GM12878 (cell line): Measurements from ENCODE around the gene P3H3. TPM values are rescaled to one million over a fixed set of nuclear protein-coding genes. Genes with fewer than 3 reads are reported as not detected.

Experiments used
- ATAC-seq: fragments of 200-7000 bp; cut with Tn5 transposase; 3 replicates; pipeline ENCODE4 v1.9.1; 2020; ENCODE audit warnings: mild to moderate bottlenecking, moderate library complexity
- BruUV-seq: library from RNA; stranded (reverse); fragments of 400-500 nt; replicated peaks from 2 replicates; lab custom pipeline; 2021; lab: Mats Ljungman, UMichigan
- CTCF ChIA-PET: fragments of 300-600 bp; sonication (Branson Sonifier 250); formaldehyde crosslinking; extraction: SDS; loops from one replicate; lab custom pipeline; 2021; ENCODE audit warnings: inconsistent platforms; lab: Yijun Ruan, JAX
- POLR2A ChIA-PET: fragments of 350-600 bp; formaldehyde crosslinking; extraction: SDS; loops from one replicate; lab custom pipeline; 2021; ENCODE audit warnings: inconsistent platforms; lab: Charles Lee
- RAD21 ChIA-PET: fragments of 300-600 bp; sonication (Branson Sonifier 250); formaldehyde crosslinking; loops from one replicate; lab custom pipeline; 2023; ENCODE audit warnings: antibody characterized with exemption; ENCODE audit not compliant: unreplicated experiment; lab: Charles Lee
- SMC1A ChIA-PET: fragments of 300-600 bp; sonication (Branson Sonifier 250); formaldehyde crosslinking; loops from one replicate; lab custom pipeline; 2023; ENCODE audit not compliant: unreplicated experiment, uncharacterized antibody; lab: Charles Lee
- DNase-seq: peaks from one replicate; pipeline ENCODE4 v3.0.0-alpha.2; 2011; ENCODE audit warnings: low read depth, low spot score
- FAIRE-seq: peaks from 3 replicates; lab custom pipeline; 2011; peaks lifted over from hg19 to GRCh38; lab: Jason Lieb, UNC
- H2AFZ ChIP-seq: 2 replicates; pipeline ENCODE4 v1.6.0; 2011; ENCODE audit warnings: low read depth, low read length, control low read depth; ENCODE audit not compliant: control insufficient read depth
- H3K27ac ChIP-seq: 2 replicates; pipeline ENCODE4 v1.5.1; 2011; ENCODE audit warnings: control low read depth; ENCODE audit not compliant: control insufficient read depth, insufficient read depth
- H3K27me3 ChIP-seq, 2 experiments: replicated peaks in 1 of 2; 2 replicates each; pipeline versions ENCODE4 v1.6.0 to v1.6.1; 2011; ENCODE audit warnings: low read length in 1 of 2; ENCODE audit not compliant: control insufficient read depth in 2 of 2, insufficient read depth in 2 of 2
- H3K36me3 ChIP-seq, 2 experiments: 2 replicates each; pipeline ENCODE4 v1.5.1; 2011; ENCODE audit warnings: low read length in 1 of 2; ENCODE audit not compliant: control insufficient read depth in 2 of 2, insufficient read depth in 2 of 2
- H3K4me1 ChIP-seq: 2 replicates; pipeline ENCODE4 v1.6.1; 2011; ENCODE audit warnings: mild to moderate bottlenecking, low read length, moderate library complexity, mixed read lengths; ENCODE audit not compliant: control insufficient read depth, insufficient read depth
- H3K4me2 ChIP-seq: 2 replicates; pipeline ENCODE4 v1.6.0; 2011; ENCODE audit warnings: control low read depth; ENCODE audit not compliant: control insufficient read depth, insufficient read depth
- H3K4me3 ChIP-seq: fragments of 200-600 bp; sonication (generic); 2 replicates; pipeline ENCODE4 v1.5.1; 2016
- H3K79me2 ChIP-seq: 2 replicates; pipeline ENCODE4 v1.6.0; 2011; ENCODE audit warnings: low read length; ENCODE audit not compliant: control insufficient read depth, insufficient read depth
- H3K9ac ChIP-seq: 2 replicates; pipeline ENCODE4 v1.8.0; 2011; ENCODE audit warnings: low read length, control low read depth, mixed read lengths; ENCODE audit not compliant: control insufficient read depth, insufficient read depth
- H3K9me3 ChIP-seq: replicated peaks from 3 replicates; pipeline ENCODE4 v1.5.1; 2011; ENCODE audit warnings: mild to moderate bottlenecking, low read length; ENCODE audit not compliant: control insufficient read depth, insufficient read depth
- H4K20me1 ChIP-seq: 2 replicates; pipeline ENCODE4 v1.6.0; 2011; ENCODE audit not compliant: control insufficient read depth, insufficient read depth
- ATF3 ChIP-seq: IDR thresholded peaks from 2 replicates; pipeline ENCODE4 v1.6.1; 2011; ENCODE audit warnings: low read depth, mild to moderate bottlenecking, low read length, moderate library complexity, borderline replicate concordance; ENCODE audit errors: extremely low read depth
- BHLHE40 ChIP-seq, 2 experiments: fragments of 450-650 bp in 1 of 2; IDR thresholded peaks; 2 replicates each; pipeline ENCODE4 v1.6.1; 2011 to 2017; ENCODE audit warnings: low read depth in 2 of 2, borderline replicate concordance in 1 of 2, improper control_type of control experiment in 1 of 2, low read length in 1 of 2, mild to moderate bottlenecking in 1 of 2
- E2F4 ChIP-seq: IDR thresholded peaks from 2 replicates; pipeline ENCODE4 v1.6.1; 2012; ENCODE audit warnings: low read depth, low read length, improper control_type of control experiment
- ESRRA ChIP-seq: IDR thresholded peaks from 2 replicates; pipeline ENCODE4 v1.6.1; 2012; ENCODE audit warnings: mild to moderate bottlenecking, low read length, improper control_type of control experiment
- MYC ChIP-seq: IDR thresholded peaks from 2 replicates; pipeline ENCODE4 v1.6.1; 2011; ENCODE audit warnings: mild to moderate bottlenecking, low read length, moderate library complexity, inconsistent platforms; ENCODE audit not compliant: insufficient read depth, insufficient replicate concordance, insufficient read length, severe bottlenecking
- RBBP5 ChIP-seq: fragments of 200-600 bp; sonication (generic); conservative IDR thresholded peaks from 2 replicates; pipeline ENCODE4 v1.6.1; 2016
- RCOR1 ChIP-seq: conservative IDR thresholded peaks from 2 replicates; pipeline ENCODE4 v1.6.1; 2012; ENCODE audit warnings: low read depth, low read length, improper control_type of control experiment
- ZBTB11 ChIP-seq: fragments of 450-650 bp; formaldehyde crosslinking; IDR thresholded peaks from 2 replicates; pipeline ENCODE4 v1.5.0; 2022; ENCODE audit warnings: mild to moderate bottlenecking, missing genetic modification characterization
- ZNF274 ChIP-seq: IDR thresholded peaks from one replicate; pipeline ENCODE4 v1.8.0; 2011; ENCODE audit not compliant: insufficient read length, insufficient read depth
- ZNF592 ChIP-seq: fragments of 450-650 bp; IDR thresholded peaks from 2 replicates; pipeline ENCODE4 v1.6.1; 2017; ENCODE audit warnings: mild to moderate bottlenecking, moderate library complexity
- WGBS: methylation state at CpG from one replicate; pipeline ENCODE4 v1.1.6; 2016; ENCODE audit warnings: low lambda C conversion rate; ENCODE audit not compliant: insufficient replicate concordance, insufficient coverage; ENCODE audit errors: missing lambda C conversion rate; 5-methylcytosine and 5-hydroxymethylcytosine counted together
- in situ Hi-C: fragments of 300-500 bp; cut with MboI; formaldehyde crosslinking; loops from 9 replicates; pipeline ENCODE4 v1.14.3; 2018; ENCODE audit warnings: mixed read lengths
- intact Hi-C: fragments of 100-400 bp; cut with micrococcal nuclease; formaldehyde crosslinking; loops from one replicate; pipeline ENCODE4 v1.14.2; 2022; ENCODE audit not compliant: unreplicated experiment
- polyA plus RNA-seq, 11 experiments: library from polyadenylated mRNA; depleted of rRNA in 4 of 11; unstranded in 6 of 11; stranded (reverse) in 5 of 11; fragments of >200 nt; fragmentation: Nextera tagmentation in 4 of 11; fragmentation: Illumina TruSeq in 1 of 11; extraction: Ambion mirVana in 4 of 11; extraction: Trizol in 1 of 11; gene quantifications; 1 replicate in 1 of 11; 2 replicates in 10 of 11; pipeline versions ENCODE4 v1.2.1 to v1.2.3, GENCODE V29; 2011 to 2016; ENCODE audit warnings: inconsistent platforms in 2 of 11, missing spikeins in 2 of 11, low read depth in 1 of 11
- total RNA-seq, 4 experiments: library from RNA; depleted of rRNA in 3 of 4; stranded (reverse); fragments of >200 nt in 3 of 4; fragmentation: Illumina TruSeq in 1 of 4; extraction: Trizol in 1 of 4; gene quantifications; 2 replicates each; pipeline versions ENCODE4 v1.2.1 to v1.2.3, GENCODE V29; 2013 to 2021

P3H3 gene
- total and polyA plus RNA-seq, 10 of the 15 experiments (the other 5 are each of a cell fraction or from before 2014, with no cell fraction given) = 0.03 to 0.21 (median 0.05) TPM; not detected in 7

- TF ChIP-seq ZNF592 (no peak), ATF3 (no peak)
Observed at GRCh38 chr12:6792522-6793201, 35.5 kb upstream of the P3H3 start (continued).

GRCh38 chr12:6795088-6795487 lies 33.1 kb upstream of the P3H3 start:
- no peak for ATAC-seq
- H3K27me3 ChIP-seq = no peaks in the 10 kb centered on the region; a peak in 1 of 4 replicates
- in situ Hi-C loops = no loop called here
- CTCF ChIA-PET = interaction anchor here (1.3 kb wide), 1 partner anchor 11 kb away, joined by 6 read pairs; no protein-coding TSS in a partner anchor
- 48% methylated on average over 2 of the region's 2 CpGs for whole genome bisulfite sequencing
- H3K27ac ChIP-seq = no peak overlapping the region
- no peak overlapping the region for H3K4me2 ChIP-seq
- no peaks in the 10 kb centered on the region for H4K20me1 ChIP-seq
- SMC1A ChIA-PET = interaction anchor here (1.2 to 1.8 kb wide), 2 partner anchors 16 to 42 kb away, joined by 4 to 5 read pairs; partner anchors contain the start of gene MLF2
- H3K79me2 ChIP-seq = no peaks in the 10 kb centered on the region
- no peak overlapping the region for H3K4me3 ChIP-seq
- RAD21 ChIA-PET = no interaction called here
- no TSS peak for BruUV-seq
- no peaks in the 10 kb centered on the region for H3K36me3 ChIP-seq
- H2AFZ ChIP-seq = no peak overlapping the region
- POLR2A ChIA-PET = interaction anchor here (0.6 kb wide), 1 partner anchor 355 kb away, joined by 5 read pairs; no protein-coding TSS in a partner anchor
- TF ChIP-seq E2F4 (no peak), RBBP5 (no peak), BHLHE40 (IDR thresholded peaks at IDR 0.05; ENCODE audit: borderline replicate concordance in 1 of 2, low read depth in 2 of 2, low read length in 1 of 2) (no peak), ZNF274 (no peak), ZBTB11 (CRISPR knock-in tag) (no peak), ESRRA (no peak), MYC (no peak), RCOR1 (no peak)
- intact Hi-C loops = no loop called here
- DNase-seq = no peak
- H3K4me1 ChIP-seq = peaks cover 15% of the 10 kb centered on the region
- no peak for FAIRE-seq
- no peaks in the 10 kb centered on the region for H3K9me3 ChIP-seq
- H3K9ac ChIP-seq = no peak overlapping the region
